HS-27A (cell line): Measurements from ENCODE around the gene CHD2.

Source experiments
- DNase-seq: peaks from one replicate; pipeline ENCODE4 v3.0.0-alpha.2; 2012; ENCODE audit warnings: low read depth, missing footprints

CHD2 gene

DNA sequence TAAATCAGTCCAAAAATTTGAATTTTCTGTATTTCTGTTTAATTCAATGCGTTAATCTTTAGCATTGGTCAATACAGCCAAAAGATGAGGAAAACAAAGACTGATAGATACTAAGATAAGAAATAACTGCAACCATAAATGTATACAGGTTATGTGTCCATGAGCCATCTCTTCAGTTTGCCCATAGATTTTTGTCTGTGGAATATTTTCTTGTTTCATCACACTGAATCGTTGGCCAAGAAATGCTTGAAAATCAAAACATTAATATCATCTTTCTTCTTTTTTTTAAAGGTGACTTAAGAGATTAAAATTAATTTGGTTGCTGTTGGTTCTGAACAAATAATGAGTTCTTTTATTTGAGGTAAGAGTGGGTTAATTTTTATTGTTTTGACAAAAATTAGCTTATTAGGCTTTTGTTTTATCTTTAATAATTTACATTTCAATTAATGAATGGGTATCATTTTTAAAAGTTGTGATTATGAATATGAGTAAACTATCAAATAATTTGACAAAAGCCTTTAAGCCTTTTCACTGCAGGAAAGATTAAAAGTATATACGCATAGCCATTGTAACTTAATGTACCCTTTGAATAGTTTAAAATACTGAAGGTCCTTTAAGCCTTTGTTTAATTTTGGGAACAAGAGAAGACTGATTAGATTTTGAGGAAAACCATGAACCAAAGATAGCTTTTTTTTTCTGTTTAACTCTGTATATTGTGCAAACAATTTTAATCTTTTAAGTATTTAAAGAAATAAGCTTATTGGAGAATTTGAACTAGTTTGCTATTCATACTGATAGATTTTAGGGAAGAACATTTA lies 14.7 kb upstream of the CHD2 start:
- no peak for DNase-seq

DNA sequence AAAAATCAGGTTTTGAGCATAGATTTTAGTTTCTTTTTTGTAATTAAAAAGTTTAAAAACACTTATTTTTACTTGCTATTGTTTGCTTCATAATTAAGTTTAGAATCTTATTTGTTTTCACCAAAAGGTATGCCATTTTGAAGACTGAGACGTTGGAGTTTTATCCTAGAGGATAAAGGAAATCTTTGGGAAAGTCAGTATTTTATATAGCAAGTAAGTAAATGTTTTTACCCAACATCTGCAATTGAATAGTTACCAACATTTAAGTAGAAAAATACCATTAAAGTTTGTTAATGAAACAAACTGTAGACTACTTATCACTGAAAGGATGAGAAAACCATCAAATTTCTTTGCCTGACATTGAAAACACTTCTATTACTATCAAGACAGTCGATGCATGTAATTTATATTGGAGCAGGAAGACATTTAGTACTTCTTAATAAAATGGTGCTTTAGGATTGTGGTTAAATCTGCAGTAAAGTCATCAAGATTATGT lies 14.0 kb upstream of the CHD2 start:
- DNase-seq, result no peak

DNA sequence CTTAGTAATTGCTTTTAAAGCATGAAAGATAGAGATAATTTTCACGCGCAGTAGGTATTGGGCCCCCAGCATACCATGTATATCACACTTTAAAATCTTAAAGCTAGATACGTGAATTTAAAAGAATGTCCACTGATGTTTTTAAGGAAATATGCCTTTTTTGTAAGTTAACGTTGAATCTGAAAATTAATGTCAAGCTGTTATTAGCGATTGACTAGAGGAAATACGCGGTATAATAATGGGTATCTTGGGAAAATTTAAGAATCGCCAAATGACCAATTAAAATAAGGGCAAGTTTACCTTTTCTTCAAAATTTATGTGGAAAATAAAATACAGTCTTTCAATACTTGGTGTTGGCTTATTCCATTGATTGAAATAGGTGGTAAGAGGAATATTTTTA lies 13.3 kb upstream of the CHD2 start:
- no peak for DNase-seq

DNA sequence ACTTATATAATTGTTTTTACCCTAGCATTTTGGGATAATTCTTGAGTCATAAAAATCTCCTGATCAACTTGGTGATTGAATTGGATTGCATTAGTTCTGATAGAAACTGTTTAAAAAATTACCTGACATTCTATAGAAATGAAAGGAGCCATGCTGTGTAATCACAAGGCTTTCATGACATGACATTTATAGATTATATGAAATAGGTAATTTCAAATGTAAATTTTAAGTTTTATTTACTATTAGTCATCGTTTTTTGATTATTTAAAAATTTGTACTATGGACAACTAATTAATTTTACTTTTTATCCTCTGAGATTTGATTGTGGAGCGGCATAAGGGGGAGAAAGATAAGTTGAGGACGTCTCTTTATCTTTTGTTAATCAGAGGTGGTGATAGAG lies 12.3 kb upstream of the CHD2 start:
- DNase-seq, result no peak

DNA sequence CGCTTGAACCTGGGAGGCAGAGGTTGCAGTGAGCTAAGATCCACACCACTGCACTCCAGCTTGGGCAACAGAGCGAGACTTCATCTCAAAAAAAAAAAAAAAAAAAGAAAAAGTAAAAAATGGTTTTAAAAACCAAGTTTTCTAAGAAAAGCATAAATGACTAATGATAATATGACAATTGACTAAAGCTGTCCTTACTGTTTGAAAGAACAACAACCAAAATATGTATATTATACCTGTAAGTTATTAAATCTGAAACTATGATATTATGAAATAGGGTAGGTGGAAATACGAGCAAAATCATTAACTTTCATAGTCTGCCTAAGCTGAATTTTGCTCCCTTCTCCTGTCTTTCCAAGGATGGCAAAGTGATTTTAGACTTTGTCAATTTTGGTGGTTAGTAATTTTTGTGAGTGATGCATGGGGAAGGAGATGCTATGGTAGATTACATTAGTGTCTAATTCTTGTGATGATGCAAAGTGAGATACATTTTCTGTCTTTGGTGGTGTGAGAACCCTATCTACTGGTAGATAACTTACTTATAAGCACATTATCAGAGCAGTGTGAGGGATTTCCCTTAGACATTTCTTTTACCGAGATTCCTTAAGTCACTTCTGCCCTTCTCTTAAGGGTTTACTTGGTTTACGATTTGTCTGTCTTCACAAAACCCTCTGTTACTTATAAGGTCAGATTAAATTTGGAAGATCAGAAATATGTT lies 10.6 kb upstream of the CHD2 start:
- no peak for DNase-seq

DNA sequence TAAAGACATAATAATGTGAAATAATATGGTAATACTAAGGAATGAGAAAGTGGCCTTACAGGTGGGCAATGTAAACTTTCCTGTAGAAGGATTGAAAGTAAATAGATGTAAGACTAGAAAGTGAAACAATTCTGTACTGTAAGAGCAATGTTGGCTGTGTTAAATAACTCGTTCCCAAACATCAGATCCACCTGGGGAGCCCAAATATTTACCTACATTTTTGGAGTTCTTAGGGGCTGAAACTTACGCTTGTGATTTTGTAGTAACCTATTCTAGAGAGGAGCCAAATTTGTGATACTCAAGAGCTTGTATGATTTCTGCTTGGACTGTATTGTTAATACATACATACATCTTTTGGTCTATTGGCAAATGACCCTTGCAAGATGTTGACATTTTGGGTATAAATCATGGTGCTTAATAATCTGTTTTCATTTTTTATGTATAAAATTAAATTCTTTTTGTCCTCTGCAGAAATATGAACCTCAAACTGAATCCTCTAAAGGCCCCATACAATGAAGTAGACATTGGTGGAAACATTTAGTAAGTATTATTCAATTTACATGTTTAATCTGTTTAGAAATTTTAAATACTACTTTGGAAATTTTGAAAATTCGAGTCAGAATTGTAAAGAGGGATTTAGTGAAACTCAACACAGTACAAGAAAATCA lies 8.5 kb upstream of the CHD2 start:
- no peak for DNase-seq

DNA sequence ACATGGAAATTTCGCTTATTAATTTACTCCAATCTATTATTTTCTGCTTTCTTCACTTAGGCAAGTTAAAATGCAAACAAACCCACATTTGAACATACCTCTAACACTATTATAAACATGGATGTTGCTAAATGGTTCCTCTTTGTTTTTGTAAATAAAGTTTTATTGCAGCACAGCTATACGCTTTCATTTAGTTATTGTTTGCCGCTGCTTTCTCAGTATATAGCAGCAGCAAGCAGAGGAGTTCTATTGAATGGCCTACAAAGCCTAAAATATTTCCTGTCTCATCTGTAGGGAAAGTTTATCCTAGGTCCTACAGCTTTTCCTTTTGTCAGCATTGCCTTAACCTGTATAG lies 7.9 kb upstream of the CHD2 start:
- DNase-seq, result no peak

DNA sequence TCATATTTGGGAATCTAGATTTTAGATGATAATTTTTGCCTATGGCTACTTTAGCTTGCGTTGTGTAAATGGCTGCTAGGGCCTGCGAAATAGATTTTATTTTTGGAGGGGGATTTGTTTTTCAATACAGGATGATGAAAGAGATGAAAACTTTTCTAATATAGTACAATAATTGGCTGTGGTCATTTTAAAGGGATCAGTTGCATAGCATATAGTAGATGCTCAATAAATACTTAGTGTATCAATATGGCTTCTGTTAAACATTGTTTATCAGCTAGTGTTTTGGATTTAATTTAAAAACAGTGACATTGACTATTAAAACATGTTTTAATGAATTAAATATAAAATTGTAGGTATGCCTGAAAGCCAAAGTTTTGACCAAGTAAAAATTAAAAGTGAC lies 6.9 kb upstream of the CHD2 start:
- no peak for DNase-seq

DNA sequence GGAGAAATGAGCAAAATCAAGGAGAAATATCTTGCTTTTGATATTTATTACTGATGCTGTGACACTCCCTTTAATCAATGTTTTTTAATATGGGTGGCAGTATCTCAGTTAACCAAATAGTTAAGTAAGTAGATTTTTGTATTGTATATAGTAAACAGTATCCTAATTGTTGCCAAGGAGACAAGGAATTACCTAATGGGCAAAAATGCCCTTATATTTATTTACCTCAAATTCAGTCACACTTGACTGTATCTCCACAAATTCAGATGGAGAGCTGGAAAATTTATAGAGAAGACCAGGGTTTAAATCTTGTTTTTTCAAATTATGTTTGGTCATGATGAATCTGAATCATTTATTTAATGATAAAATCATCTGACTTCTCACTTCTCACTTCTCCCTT lies 3.6 kb upstream of the CHD2 start:
- DNase-seq, result no peak

DNA sequence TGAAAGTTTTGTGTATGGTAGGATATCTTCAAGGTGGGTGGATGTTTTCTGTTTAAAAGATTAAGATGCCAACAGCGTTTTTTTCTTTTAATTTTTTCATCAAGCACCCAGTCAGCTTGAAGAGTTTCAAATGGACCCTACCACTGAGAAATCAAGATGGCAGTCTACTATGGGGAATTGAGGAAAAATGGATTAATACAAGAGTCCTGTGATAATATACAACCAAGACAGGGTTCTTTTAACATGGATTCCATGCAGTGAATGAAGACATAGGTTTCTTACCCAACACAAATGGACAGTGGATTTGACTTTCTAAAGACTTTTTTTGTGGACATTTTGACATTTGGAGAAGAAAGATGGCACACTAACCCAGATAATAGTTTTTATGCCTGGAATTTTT lies 2.5 kb upstream of the CHD2 start:
- no peak for DNase-seq

DNA sequence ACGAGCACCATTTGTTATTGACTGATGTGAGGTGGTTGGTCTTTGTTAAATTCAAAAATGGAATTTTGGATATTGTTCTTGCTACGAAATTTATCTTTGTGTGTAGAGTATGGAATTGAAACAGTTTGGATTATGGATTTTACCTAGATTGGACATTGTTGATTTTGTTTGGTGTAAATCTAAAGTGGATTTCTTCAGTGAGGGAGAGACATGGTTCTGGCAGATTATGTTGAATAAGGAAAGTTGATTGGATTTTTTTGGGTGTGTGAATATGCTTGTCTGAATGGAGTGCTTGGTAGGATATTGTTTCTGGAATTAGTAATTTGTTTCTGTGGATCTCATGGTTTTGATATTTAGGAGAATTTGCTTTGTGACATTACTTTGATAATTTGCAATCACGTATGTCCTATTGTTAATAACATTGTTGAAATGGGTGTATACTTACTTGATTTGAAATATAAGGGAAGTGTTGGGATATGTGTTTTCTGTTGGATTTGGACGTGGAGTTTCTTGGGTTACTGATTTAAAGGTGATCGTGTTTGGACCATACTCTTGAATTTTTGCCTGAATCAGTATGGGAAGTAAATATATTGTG lies 1.0 kb upstream of the CHD2 start:
- no peak for DNase-seq

DNA sequence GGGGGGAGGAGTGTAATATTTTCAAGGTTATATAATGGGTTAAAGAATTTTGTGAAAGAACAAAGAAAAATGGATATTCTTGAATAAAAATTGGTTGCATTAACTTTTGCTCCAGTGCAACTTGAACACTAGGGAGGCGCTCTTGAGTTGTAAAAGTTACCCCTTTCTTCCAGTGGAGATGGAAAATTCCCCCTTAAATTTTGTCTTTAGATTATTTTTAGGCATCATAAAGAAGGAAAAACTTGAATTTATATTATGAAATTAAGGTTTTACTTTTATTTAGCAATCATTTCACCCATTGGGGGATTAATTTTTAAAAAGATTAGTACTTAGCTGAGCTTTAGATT lies 550 bp upstream of the CHD2 start:
- DNase-seq, result no peak

DNA sequence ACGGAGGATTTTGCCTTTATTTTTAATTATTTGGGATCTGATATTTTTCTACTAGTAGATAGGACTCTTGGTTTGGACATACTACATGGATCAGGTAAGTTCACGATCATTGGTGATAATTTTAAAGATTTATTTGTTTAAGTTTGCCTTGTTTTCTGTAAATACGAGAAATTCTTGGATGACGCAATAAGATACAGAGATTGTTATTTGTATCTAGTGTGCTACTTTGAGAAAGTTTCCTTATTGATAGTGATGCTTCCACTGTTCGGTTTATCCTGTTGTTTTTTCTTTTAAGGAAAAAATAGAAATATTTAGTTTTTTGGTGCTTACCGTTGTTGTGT lies 577 bp downstream of the CHD2 start:
- DNase-seq, result no peak

DNA sequence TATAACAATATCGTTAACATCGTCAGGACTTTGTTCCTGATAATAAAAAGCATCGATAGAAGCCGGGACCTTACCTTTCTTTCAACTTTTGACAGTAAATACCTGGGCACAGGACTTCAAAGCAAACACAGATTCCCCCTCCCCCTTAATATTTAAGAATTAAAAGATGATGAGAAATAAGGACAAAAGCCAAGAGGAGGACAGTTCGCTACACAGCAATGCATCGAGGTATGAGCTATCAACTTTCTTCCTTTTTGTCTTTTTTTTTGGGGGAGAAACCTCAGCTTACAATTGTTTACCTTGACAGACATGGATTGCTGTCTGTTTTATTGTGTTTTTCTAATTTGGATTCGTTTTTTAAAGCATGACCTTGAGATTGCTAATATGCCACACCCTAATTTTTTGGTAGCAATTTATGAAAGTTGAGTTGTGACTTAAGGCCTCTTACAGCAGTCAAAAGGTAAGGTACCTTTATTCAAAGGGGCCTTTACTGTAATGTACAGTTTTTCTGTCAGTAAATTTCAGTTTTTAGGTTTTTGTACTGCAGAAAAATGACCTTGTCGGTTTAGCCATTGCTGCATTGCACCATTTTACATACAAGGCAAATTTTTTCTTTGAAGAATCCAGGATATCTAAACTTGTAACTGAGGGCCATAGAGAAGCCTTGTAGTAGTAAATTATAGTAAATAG lies 1.1 kb downstream of the CHD2 start:
- no peak for DNase-seq

DNA sequence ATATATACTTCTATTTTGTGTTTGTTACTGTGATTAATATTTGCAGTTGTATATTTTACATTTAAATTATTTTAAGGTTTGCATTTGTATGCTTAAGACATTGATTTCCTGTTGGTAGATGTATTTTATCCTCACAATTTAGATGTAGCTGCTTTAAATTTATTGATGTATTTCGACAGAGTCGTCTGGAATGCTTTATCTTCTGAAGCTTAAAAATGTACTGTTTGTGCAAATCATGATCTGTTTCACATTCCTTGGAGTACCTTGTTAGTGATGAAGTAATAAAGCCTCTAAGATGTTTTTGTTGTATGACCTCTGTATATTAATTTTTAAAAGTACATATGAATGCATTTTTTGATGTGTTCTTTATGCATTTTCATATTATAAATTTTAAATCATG lies 1.9 kb downstream of the CHD2 start:
- no peak for DNase-seq

DNA sequence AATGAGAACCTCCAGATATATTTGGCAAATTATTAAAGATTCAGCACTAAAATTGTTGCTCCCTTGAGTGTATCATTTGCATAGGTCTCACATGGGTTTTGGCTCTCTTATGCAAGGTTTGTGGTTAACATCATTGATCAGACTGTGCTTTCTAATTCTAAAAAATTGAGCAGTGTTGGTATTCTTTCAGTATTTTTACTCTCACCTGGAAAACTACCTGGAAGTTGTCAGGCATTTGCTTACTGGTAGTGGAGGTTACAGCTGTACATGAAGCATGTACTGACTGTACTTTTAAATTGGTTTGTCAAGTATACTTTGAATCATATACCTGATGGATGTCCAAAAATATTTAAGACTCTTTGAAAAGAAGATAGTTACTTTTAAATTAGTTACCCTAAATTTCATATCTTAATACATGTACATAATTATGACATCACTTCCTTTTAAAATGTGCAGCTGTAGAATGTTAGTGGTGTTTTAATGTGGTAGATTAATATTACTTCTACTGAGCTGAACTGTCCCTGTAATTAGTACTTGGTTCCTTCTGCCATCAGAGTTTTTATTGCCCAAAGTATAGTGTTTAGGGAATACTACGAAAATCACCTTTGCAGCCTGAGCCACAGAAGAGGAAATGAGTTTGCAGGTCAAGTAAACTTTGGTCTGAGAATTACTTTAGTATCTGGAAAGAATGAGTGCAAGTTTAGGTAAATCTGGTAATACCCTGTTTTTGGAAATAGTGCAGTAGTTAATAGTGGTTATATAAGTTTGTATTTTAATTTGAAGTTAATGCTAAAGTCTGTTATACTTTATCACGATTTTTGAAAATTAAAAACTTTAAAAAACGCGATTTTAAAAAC lies 2.8 kb downstream of the CHD2 start:
- no peak for DNase-seq

DNA sequence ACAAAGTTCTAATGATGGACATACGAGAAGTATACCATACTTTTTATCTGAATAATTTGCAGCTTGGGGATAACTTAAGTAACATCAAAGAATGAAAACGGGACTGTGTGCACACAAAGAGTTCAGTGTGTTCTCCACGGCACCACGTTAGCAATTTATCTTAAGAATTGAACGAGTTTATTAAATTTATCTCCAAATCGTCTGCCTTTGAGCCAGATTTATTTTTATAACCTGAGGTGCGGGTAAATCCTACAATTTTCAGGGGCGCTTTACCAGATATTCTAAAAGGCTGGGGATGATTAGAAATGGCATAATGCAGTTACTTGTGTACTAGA lies 3.5 kb downstream of the CHD2 start:
- DNase-seq, result no peak

DNA sequence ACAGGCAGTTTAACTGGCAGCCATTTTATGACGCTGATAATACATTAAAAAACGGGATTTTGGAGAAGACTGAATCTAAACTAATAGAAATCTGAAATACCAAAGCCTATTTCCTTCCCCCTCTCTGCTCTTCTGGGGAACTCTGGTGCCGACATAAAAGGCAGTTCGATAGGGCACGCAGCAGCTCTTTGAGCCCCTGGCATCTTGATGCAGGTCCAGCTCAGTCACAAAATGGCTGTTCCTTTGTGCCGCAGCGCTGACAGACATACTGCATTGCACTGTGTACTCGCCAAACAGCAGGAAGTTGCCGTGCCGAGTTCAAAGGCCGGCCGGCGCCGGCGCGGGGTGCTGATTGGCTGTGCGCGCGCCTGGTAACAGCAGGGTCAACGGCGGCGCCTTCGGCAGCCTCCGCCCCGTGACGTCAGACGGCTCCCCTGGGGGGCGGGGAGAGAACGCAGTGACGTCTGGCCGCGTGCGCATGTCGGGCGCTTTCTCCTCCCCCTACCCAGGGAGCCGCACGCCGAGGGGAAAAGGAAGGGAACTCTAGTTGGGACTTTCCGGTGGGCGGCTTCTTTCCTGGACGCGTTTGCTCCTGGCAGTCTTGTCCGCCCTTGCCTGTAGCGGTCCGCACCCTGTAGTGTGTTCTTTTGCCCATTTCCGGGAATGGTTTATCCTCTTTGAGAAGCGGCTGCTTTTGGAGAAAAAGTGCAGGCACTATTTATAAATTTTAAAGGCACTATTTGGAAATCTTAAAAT lies 4.0 kb downstream of the CHD2 start:
- peak; percentile 97 for DNase-seq

DNA sequence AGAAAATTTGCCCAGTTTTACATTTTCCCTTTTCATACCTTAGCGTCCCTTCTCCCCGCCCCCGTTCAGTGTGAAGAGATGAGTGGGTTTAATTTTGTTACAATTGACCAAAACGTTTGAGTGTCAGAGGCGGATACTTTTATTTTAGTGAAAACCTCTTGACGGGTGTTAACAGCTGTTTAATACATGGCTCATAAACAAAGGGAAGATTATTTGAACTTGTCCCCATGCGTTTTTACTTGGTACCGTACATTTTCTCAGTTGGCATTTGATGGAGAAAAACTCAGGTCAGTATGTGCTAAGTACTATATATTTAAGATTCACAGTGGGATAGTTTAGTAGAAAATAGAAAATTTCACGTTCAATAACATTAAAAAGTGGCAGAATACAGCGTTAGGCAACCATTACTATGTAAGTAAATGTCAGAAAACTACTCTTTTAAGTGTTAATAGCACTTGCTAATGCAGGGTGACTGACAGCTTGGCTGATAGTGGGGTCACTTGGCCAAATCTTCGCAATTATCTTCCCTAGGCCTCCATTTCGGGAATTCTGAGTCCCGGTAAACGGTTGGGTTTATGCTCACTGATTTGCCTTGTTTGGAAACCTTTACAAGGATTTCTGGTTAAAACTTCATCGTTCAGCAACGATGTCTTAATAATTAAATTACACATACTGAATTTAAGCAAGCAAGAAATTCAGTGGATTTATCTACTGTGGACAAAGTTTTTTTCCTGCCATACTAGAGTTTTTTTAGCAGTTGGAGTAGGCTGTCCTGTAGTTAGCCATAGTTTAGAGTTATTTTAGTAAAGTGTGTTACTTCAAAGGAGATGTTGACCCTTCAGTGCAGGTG lies 4.8 kb downstream of the CHD2 start:
- no peak for DNase-seq

DNA sequence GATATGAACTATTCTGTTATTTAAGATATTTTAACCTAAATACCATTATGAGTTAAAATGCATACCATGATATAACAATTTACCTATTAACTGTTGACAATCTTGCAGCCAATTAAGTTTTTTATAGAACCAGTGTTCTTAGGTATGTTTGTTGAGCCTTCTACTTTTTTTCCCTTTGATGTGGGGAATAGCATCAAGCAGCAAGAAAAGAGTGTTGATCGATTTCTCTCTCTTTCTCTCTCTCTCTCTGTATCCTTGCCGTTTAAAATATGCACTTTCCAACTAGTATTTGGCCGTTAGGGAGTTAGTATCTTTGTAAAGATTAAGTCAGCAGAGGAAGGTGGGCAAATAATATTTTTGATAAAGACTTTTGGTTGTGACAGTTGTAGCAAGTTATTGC lies 5.9 kb downstream of the CHD2 start:
- no peak for DNase-seq
